Stimulated activated CD4-positive, alpha-beta T cell treated with anti-CD3 and anti-CD28 coated beads, TNF-alpha, amount 100 ng/mL, for 1 hour (primary cell): Measurements from ENCODE around the gene SIRT3.
"Not testable (repeated sequence)": the region's sequence is repeated elsewhere in the genome, so short reads cannot be mapped to it uniquely, and the experiment has no call there.

Source experiments
- DNase-seq, 3 donors: peaks; one replicate each; pipeline ENCODE4 v3.0.0-alpha.2; 2020; ENCODE audit warnings: low read depth in 3 of 3, low spot score in 1 of 3

SIRT3 gene

GRCh38 chr11:271319-271715 lies 35.2 kb upstream of the SIRT3 start:
- DNase-seq = no peak

GRCh38 chr11:270451-271318 lies 34.5 kb upstream of the SIRT3 start:
- no peak for DNase-seq

DNA sequence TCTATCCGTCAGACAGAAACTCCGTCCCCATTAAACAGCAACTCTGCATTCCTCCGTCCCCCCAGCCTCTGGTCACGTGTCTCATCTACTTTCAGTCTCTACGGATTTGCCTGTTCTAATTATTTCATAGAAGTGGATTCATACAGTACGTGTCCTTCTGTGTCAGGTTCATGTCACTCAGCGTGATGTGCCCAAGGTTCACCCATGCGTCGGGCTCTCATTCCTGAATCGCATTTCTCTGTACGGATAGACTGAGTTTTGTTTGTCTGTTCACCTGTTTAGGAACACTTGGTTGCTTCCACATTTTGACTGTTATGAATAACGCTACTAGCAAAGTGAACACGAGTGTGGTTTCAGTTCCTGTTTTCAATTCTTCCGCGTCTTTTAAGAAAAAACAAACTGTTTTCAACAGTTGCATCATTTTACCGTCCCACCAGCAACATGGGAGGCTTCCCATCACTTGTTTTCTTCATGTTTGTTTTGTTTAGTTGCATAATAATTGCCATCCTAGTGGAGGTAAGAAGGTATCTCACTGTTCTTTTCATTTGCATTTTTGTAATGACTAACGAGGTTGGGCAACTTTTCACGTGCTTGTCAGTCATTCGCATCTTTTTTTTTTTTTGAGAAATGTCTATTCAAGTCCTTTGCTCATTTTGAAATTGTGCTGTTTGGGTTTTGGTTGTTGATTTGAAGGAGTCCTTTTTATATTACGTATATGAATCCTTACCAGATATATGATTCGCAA lies 33.2 kb upstream of the SIRT3 start:
- no peak for DNase-seq

- DNase-seq = not testable (repeated sequence)
Measured at GRCh38 chr11:268716-269145, 32.6 kb upstream of the SIRT3 start.

DNA sequence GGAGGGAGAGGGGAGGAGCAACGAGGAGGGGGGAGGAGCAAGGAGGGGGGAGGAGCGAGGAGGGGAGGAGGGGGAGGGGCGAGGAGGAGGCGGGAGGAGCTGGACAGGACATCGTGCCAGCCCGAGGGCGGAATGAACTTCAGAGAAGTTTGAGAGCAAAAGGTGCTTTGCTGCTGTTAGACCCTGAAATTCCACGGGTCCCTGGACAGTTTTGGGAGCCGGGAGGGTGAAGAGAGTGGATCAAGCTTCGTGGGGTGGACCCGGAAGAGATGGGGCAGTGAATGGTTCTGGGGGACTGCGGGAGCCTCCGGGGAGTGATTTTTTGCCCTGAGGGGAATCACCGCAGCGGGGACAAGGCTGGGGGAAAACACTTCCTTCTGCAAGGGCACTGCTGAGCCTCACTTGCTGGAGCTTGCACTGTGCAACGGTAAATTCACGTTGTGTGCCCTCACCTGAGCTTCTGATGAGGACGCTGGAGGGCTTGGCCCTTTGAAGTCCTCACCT lies 31.4 kb upstream of the SIRT3 start:
- no peak for DNase-seq

- DNase-seq = no peak
Measured at GRCh38 chr11:266676-267439, 30.7 kb upstream of the SIRT3 start.

GRCh38 chr11:261624-262023 lies 25.5 kb upstream of the SIRT3 start:
- DNase-seq = no peak

DNA sequence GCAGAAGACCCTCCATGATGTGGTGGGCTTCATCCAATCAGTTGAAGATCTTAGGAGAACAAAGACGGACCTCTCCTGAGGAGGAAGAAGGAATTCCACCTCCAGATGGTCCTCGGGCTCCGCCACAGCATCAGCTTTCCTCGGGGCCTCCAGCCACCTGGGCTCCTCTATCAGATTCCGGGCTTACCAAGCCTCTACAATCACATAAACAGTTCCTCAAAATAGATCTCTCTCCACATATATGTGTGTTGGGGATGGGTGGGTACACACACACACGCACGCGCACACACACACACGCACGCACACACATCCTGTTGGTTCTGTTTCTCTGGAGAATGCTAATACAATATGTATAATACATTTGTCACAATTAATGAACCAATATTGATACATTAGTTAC lies 23.3 kb upstream of the SIRT3 start:
- DNase-seq = no peak

DNA sequence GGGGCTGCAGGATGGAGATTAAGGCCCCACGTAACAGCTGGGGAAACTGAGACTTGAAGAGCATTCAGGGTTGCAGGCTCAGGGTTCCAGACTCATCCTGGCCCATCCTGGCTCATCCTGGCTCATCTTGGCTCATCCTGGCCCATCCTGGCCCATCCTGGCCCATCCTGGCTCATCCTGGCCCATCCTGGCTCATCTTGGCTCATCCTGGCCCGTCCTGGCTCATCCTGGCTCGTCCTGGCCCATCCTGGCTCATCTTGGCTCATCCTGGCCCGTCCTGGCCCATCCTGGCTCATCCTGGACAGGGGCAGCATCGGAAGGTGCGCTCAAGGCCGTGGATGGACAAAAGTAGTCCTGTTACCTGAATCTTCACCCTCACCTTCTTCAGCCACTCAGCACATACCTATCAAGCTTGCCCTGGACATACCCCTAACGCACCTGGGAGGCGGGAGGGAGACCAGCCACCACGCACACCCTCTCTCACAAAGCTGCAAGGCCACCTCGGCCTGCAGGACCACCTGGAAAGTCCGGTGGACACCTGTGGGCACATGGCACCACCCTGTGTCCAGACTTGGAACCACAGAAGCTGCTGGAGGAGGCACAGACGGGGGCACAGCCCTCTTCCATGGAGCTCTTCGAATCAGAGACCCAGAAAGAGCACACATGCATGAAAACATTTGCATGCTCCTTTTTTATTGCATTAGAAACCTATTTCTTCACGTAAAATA lies 21.8 kb upstream of the SIRT3 start:
- DNase-seq = no peak

GRCh38 chr11:256952-257737 lies 21.0 kb upstream of the SIRT3 start:
- no peak for DNase-seq

DNA sequence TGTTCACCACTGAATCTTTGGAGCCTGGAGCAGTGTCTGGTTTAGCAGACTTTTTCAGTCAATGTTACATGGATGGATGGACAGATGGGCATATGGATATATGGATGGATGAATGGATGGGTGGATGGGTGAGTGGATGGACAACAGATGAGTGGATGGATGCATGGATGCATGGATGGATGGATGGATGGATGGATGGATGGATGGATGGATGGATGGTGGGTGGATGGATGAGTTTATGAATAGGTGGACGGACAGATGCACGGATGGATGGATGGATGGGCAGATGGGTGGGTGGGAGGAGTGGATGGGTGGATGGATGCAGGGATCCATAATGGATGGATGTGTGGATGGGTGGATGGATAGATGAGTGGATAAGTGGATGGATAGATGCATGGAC lies 19.7 kb upstream of the SIRT3 start:
- no peak for DNase-seq

DNA sequence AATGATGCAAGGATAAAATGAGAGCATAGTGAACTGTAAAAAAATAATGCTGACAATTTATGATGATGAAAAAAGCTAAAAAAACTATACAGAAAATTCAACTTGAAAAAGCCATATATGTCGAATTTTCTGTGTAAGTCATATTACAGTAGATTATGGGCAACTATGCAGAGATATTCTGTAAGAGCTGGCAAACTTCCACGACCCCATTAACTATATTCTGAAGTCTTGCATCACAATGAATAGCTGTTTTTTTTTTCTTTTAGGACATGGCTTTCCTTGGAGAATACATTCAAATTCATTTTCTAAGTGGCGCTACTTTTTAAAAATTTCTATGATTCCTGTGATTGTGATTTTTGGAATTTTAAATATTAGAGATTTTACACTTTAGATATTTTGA lies 19.0 kb upstream of the SIRT3 start:
- DNase-seq = no peak

DNA sequence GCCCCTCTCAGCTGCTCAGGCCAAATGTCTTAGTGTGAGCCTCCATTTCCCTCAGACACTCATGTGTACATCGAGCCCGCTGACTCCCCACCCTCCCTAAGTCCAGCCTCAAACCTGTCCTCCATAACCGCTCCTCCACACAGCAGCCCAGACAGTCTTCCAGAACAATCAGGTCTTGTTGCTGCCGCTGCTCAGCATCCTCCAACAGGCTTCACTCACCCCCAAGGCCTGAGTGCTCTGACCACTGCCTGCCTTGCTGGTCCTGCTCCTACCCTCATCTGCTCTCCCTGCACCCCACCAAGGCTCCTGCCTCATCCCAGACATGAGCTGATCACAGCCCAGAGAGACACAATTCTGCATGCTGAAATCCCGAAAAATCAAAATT lies 17.7 kb upstream of the SIRT3 start:
- no peak for DNase-seq

- no peak for DNase-seq
Measured at GRCh38 chr11:253160-253885, 17.2 kb upstream of the SIRT3 start.

DNA sequence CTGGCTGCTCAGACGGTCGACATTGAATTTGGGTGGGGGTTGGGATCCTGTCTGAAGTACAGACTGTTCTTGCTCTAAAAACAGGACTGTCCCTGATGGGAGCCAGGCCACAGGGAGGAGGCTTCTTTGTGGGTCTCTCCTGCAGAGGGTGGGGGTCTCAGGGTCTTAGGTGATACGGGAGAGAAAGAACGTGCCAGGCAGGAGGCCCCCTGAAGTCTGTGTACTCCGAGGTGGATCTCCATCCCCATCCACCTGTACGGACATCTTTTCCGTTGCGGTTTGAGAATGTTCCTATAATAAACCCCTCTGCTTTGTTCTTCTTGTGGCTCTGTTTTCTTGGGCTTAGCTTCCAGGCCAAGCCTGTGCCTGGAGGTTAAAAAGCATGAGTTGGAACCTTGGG lies 16.5 kb upstream of the SIRT3 start:
- no peak for DNase-seq

- no peak for DNase-seq
Measured at GRCh38 chr11:251550-251949, 15.4 kb upstream of the SIRT3 start.

GRCh38 chr11:250740-251299 lies 14.7 kb upstream of the SIRT3 start:
- peak; percentile 55 to 70 (median 67) for DNase-seq

- no peak for DNase-seq
Measured at GRCh38 chr11:250274-250673, 14.1 kb upstream of the SIRT3 start.

- no peak for DNase-seq
Measured at GRCh38 chr11:249062-249461, 12.9 kb upstream of the SIRT3 start.
